Measurements from ENCODE around the gene GPLD1.
"Not testable (repeated sequence)": the region's sequence is repeated elsewhere in the genome, so short reads cannot be mapped to it uniquely, and the experiment has no call there.

DNA sequence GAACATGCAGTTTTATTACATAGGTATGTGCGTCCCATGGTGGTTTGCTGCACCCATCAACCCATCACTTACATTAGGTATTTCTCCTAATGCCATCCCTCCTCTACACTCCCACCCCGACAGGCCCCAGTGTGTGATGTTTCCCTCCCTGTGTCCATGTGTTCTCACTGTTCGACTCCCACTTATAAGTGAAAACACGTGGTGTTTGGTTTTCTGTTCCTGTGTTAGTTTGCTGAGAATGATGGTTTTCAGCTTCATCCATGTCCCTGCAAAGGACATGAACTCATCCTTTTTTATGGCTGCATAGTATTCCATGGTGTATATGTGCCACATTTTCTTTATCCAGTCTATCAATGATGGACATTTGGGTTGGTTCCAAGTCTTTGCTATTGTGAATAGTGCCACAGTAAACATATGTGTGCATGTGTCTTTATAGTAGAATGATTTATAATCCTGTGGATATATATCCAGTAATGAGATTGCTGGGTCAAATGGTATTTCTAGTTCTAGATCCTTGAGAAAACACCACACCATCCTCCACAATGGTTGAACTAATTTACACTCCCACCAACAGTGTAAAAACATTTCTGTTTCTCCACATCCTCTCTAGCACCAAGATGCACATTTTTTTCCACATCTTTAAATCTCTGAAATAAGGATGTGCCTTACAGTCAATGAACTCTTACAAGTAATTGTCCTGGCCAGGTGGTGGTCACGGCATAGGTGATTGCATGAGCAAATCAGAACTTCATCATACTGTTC is 104.8 kb downstream of the GPLD1 start:
- TF ChIP-seq, protein P1, sequence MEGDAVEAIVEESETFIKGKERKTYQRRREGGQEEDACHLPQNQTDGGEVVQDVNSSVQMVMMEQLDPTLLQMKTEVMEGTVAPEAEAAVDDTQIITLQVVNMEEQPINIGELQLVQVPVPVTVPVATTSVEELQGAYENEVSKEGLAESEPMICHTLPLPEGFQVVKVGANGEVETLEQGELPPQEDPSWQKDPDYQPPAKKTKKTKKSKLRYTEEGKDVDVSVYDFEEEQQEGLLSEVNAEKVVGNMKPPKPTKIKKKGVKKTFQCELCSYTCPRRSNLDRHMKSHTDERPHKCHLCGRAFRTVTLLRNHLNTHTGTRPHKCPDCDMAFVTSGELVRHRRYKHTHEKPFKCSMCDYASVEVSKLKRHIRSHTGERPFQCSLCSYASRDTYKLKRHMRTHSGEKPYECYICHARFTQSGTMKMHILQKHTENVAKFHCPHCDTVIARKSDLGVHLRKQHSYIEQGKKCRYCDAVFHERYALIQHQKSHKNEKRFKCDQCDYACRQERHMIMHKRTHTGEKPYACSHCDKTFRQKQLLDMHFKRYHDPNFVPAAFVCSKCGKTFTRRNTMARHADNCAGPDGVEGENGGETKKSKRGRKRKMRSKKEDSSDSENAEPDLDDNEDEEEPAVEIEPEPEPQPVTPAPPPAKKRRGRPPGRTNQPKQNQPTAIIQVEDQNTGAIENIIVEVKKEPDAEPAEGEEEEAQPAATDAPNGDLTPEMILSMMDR (conservative IDR thresholded peaks at IDR 0.05; ENCODE audit: low read depth, low read length) = not testable (repeated sequence)
- not testable (repeated sequence) for TF ChIP-seq EZH2 (IDR thresholded peaks at IDR 0.05; ENCODE audit: low read length, unreplicated experiment); EZH2phosphoT487 (IDR thresholded peaks at IDR 0.05; ENCODE audit: borderline replicate concordance, low read length)
